Activated T-cell treated with anti-CD3 and anti-CD28 coated beads, Interleukin-2, amount 50 U/mL, for 4 hours (primary cell): ENCODE measurements around the gene AK9. TPM values are rescaled to one million over a fixed set of nuclear protein-coding genes. Genes with fewer than 3 reads are reported as not detected.
A peak's percentile ranks its signal among the peaks of the same experiment; 100 is the strongest.
"Not testable (repeated sequence)": the region's sequence is repeated elsewhere in the genome, so short reads cannot be mapped to it uniquely, and the experiment has no call there.

Experiments
- ATAC-seq, 2 donors: fragments of 200-7000 bp; cut with Tn5 transposase; one replicate each; pipeline ENCODE4 v1.10.0; 2021
- DNase-seq: peaks from one replicate; pipeline ENCODE4 v3.0.0-alpha.2; 2020
- H3K27me3 Mint-ChIP-seq: one replicate; pipeline ENCODE4 v1.8.0; 2021; ENCODE audit warnings: low read depth, mixed read lengths
- H3K36me3 Mint-ChIP-seq: one replicate; pipeline ENCODE4 v1.8.0; 2022; ENCODE audit warnings: mixed read lengths; ENCODE audit not compliant: insufficient read depth
- H3K4me1 Mint-ChIP-seq: one replicate; pipeline ENCODE4 v1.8.0; 2021; ENCODE audit warnings: low read depth, mixed read lengths
- H3K4me3 Mint-ChIP-seq: one replicate; pipeline ENCODE4 v1.8.0; 2021; ENCODE audit warnings: mild to moderate bottlenecking, moderate library complexity, mixed read lengths
- H3K9me3 Mint-ChIP-seq: one replicate; pipeline ENCODE4 v1.8.0; 2021; ENCODE audit warnings: mixed read lengths
- total RNA-seq, 3 donors: library from RNA; stranded (reverse); gene quantifications; one replicate each; pipeline ENCODE4 v1.2.1, GENCODE V29; 2021

AK9 gene
- total RNA-seq, 3 donors from 2014 or later, result 2.0 to 2.5 (median 2.1) TPM

DNA sequence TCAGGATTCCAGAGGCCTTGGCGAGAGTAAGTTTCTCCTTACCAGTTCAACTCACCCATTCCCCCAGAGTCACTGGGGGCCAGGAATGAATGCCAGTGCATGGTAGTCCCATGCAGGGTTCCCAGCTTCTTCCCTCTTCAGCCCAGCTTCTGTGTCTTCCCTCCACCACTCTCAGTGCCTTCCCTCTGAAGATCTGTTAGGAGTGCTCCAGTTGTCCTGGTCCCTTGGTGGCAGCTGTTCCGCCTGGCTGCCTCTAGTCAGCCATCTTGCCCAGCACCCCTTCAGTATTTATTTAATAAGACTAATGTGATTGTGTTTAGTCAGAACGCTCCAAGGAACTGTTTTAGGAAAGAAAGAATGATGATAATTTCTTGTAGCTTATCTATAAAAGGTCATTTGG lies 23.2 kb upstream of the AK9 start:
- DNase-seq, result no peak
- H3K27me3 Mint-ChIP-seq, result no peaks in the 10 kb centered on the region
- ATAC-seq, result no peak
- H3K4me1 Mint-ChIP-seq, result peaks cover 3% of the 10 kb centered on the region
- H3K9me3 Mint-ChIP-seq, result no peaks in the 10 kb centered on the region
- H3K4me3 Mint-ChIP-seq, result no peak overlapping the region
- H3K36me3 Mint-ChIP-seq, result peaks cover 14% of the 10 kb centered on the region

DNA sequence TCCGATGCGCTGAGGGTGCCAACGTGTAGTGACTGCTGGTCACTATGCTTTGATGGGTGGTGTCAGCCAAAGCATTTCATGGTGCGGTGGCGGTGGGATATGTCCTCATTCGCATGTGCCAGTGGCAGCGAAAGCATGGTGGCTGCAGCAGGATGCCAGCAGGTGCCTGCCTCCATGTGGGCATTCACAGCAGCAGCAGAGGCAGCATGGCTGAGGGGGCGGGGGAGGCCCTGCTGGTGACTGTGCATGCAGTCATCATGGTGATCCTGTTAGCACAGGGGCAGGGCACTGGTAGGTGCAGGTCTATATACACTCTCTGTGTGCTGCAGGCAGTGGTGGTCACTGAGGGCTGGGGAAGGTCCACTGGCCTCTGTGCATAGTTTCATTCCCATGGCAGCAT lies 22.1 kb upstream of the AK9 start:
- ATAC-seq (no peak), DNase-seq (no peak)
- H3K36me3 Mint-ChIP-seq, result peaks cover 19% of the 10 kb centered on the region
- H3K4me3 Mint-ChIP-seq, result no peak overlapping the region
- peaks cover 4% of the 10 kb centered on the region for H3K9me3 Mint-ChIP-seq
- H3K27me3 Mint-ChIP-seq, result no peaks in the 10 kb centered on the region
- H3K4me1 Mint-ChIP-seq, result peaks cover 3% of the 10 kb centered on the region

DNA sequence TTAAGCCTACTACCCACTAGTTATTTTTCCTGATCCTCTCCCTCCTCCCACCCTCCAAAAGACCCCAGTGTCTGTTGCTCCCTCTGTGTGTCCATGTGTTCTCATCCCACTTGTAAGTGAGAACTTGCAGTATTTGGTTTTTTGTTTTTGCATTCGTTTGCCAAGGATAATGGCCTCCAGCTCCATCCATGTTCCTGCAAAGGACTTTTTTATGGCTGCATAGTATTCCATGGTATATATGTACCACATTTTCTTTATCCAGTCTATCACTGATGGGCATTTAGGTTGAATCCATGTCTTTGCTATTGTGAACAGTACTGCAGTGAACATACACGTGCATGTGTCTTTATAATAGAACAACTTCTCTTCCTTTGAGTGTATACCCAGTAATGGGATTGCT lies 17.1 kb upstream of the AK9 start:
- DNase-seq, H3K27me3 Mint-ChIP-seq, ATAC-seq, H3K9me3 Mint-ChIP-seq, H3K4me3 Mint-ChIP-seq: not testable (repeated sequence)
- Mint-ChIP-seq H3K4me1 (peaks cover 18% of the 10 kb centered on the region), H3K36me3 (peaks cover 11% of the 10 kb centered on the region)

DNA sequence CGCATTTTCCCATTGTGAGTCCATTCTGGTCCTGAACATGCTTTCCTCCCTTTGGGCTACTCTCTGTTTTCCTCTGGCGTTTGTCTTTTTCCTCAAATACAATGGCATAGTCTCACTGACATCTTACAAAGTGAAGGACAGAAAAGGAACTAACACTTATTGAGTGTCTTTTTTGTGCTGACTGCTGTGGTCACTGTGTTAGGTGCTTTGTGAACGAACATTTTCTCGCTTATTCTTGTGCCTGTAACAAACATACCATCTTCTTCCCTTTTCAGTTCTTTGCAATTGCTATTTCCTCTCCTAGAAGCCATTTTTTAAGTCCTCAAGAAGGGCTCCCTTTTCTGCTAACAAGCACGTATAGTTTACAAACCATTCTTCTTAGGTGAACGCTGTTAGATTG lies 15.5 kb upstream of the AK9 start:
- ATAC-seq (no peak), DNase-seq (no peak)
- peaks cover 18% of the 10 kb centered on the region for H3K4me1 Mint-ChIP-seq
- H3K9me3 Mint-ChIP-seq, result peaks cover 4% of the 10 kb centered on the region
- H3K36me3 Mint-ChIP-seq, result peaks cover 11% of the 10 kb centered on the region
- no peak overlapping the region for H3K4me3 Mint-ChIP-seq
- no peaks in the 10 kb centered on the region for H3K27me3 Mint-ChIP-seq

DNA sequence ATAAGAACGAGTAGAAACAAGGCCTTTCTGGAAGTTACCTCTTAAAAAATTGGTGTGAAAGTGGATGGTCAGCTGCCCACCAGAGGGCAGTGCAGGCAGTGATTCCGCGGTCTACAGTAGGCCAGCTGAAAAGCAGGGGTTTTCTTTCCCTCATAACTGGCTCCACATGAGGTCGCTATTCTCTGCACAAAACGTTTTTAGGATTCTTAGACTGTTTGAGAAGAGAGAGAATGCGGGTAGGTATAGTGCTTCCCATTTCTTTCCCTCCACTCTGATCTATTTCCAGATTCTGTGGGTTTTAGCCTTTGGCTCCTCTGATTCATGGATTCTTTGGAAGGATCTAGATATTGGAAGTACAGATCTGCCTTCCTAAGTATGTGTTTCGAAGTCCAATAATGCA lies 14.3 kb upstream of the AK9 start:
- no peak overlapping the region for H3K4me3 Mint-ChIP-seq
- H3K27me3 Mint-ChIP-seq, result no peaks in the 10 kb centered on the region
- peaks cover 11% of the 10 kb centered on the region for H3K36me3 Mint-ChIP-seq
- peaks cover 4% of the 10 kb centered on the region for H3K9me3 Mint-ChIP-seq
- peaks cover 16% of the 10 kb centered on the region for H3K4me1 Mint-ChIP-seq
- peak; percentile 61 for DNase-seq
- ATAC-seq, result peak; percentile 96 to 97

DNA sequence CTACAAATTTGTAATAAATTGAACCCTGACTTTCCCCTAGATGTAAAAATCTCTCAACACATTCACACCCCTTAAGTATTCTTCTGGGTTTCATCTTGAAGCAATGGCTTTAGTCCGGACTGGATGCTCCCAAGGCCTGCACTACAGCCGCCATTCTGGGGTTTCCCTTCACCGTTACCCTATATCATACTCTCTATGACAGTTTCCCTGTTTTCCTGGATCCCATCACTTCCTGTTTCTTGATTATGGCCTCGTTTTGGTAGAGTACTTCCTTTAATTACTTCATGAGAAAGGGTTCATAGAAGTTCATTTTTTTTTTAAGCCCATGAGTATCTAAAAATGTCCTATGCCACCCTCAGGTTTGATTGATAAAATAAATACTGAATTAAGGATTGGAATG lies 11.8 kb upstream of the AK9 start:
- H3K4me1 Mint-ChIP-seq, result peaks cover 16% of the 10 kb centered on the region
- H3K27me3 Mint-ChIP-seq, result no peaks in the 10 kb centered on the region
- H3K36me3 Mint-ChIP-seq, result no peaks in the 10 kb centered on the region
- no peak for DNase-seq
- ATAC-seq, result no peak
- H3K4me3 Mint-ChIP-seq, result no peak overlapping the region
- no peaks in the 10 kb centered on the region for H3K9me3 Mint-ChIP-seq

DNA sequence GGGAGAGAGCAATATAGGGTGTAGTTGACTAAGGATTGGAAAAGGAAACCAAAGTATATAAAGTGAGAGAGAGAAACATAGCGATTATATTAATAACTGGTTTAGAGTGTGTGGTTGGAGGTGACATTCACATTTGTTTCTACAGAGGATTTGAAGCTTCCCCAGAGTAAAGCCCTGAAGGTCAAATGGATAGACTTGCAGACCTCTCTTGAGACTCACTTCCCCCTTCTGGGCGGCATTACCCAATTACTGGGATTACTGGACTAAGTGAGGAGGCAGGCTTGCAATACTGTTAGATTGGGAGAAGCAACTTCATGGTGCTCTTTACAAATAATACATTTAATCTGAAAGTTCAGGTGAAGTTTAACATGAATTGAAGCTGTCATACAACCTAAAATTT lies 10.8 kb upstream of the AK9 start:
- Mint-ChIP-seq H3K4me1 (peaks cover 15% of the 10 kb centered on the region), H3K4me3 (no peak overlapping the region), H3K9me3 (no peaks in the 10 kb centered on the region), H3K36me3 (no peaks in the 10 kb centered on the region), H3K27me3 (no peaks in the 10 kb centered on the region)
- no peak for DNase-seq
- ATAC-seq, result no peak

DNA sequence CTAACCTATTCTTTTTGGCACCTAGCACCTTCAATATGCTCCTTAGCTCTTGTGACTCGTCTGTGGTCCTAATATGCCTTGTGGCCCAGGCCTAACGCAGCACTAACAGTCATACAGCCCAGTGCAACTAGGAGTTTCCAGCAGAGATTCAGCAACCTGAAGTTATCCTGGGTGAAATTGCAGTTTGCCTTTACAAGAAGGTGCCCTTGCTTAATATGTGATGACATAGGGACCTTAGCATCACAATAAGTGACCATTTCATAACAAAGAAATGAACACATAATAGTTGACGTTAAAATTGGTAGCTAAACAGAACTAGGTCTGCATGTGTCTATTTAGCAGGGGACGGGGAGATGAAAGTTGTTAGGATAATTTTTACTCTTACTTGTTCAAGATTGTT lies 10.2 kb upstream of the AK9 start:
- H3K27me3 Mint-ChIP-seq, result no peaks in the 10 kb centered on the region
- peaks cover 9% of the 10 kb centered on the region for H3K4me1 Mint-ChIP-seq
- no peaks in the 10 kb centered on the region for H3K9me3 Mint-ChIP-seq
- peaks cover 4% of the 10 kb centered on the region for H3K36me3 Mint-ChIP-seq
- DNase-seq (no peak), ATAC-seq (no peak)
- no peak overlapping the region for H3K4me3 Mint-ChIP-seq

DNA sequence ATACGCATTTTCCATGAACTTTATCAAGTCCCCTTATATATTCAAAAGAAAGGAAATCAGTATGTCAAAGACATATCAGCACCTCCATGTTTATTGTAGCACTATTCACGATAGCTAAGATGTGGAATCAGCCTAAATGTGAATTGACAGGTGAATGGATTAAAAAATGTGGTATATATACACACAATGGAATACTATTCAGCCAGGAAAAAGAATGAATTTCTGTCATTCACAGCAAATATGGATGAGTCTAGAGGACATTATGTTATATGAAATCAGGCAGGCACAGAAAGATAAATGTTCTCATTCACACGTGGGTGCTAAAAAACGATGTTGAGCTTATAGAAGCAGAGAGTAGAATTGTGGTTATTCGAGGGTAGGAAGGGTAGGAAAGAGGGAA lies 5.4 kb upstream of the AK9 start:
- Mint-ChIP-seq H3K36me3 (peaks cover 8% of the 10 kb centered on the region), H3K4me1 (peaks cover 13% of the 10 kb centered on the region), H3K27me3 (no peaks in the 10 kb centered on the region), H3K4me3 (no peak overlapping the region), H3K9me3 (no peaks in the 10 kb centered on the region)
- ATAC-seq, result no peak
- DNase-seq, result no peak

DNA sequence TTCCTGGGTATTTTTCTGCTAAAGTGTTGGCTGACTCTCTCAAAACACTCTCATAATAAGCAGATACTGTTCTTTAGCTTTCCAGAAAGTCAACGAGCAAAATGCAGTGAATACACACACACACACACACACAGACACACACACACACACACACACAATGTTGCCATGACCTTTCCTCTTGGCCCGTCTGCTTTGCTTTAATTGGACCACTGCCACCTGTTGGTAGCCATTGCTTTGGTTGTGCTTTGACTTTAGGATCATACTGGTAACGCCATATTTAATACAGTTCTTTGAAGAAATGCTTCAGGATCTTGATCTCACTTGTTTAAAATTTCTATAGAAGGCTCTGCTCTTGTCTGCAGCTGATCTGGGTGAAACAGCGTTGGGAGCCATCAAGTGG lies 4.5 kb upstream of the AK9 start:
- no peak overlapping the region for H3K4me3 Mint-ChIP-seq
- DNase-seq, result no peak

DNA sequence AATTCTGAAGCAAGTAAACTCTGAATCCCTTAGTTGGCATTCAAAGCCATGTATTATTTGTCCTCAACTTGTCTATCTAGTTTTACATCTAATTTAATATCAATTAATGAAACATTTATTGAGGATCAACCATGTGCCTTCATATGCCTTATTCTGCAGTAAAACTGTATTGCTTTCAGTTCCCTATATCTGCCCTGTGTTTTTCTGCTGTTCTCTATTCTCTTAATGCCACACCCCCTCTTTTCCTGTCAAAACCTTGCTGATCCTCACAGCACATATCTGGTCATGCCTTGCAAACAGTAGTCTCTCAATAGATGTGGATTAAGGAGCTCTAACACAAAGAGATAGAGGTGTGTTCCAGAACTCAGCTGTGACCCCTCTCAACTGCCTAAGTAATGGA lies 2.1 kb upstream of the AK9 start:
- H3K27me3 Mint-ChIP-seq, result no peaks in the 10 kb centered on the region
- peaks cover 24% of the 10 kb centered on the region for H3K4me1 Mint-ChIP-seq
- no peaks in the 10 kb centered on the region for H3K9me3 Mint-ChIP-seq
- DNase-seq (no peak), ATAC-seq (no peak)
- H3K36me3 Mint-ChIP-seq, result peaks cover 8% of the 10 kb centered on the region
- H3K4me3 Mint-ChIP-seq, result no peak overlapping the region

More for the DNA sequence above, 4.5 kb upstream of the AK9 start:
- ATAC-seq, result no peak
- H3K4me1 Mint-ChIP-seq, result peaks cover 14% of the 10 kb centered on the region
- H3K9me3 Mint-ChIP-seq, result no peaks in the 10 kb centered on the region
- H3K36me3 Mint-ChIP-seq, result peaks cover 8% of the 10 kb centered on the region
- H3K27me3 Mint-ChIP-seq, result no peaks in the 10 kb centered on the region

DNA sequence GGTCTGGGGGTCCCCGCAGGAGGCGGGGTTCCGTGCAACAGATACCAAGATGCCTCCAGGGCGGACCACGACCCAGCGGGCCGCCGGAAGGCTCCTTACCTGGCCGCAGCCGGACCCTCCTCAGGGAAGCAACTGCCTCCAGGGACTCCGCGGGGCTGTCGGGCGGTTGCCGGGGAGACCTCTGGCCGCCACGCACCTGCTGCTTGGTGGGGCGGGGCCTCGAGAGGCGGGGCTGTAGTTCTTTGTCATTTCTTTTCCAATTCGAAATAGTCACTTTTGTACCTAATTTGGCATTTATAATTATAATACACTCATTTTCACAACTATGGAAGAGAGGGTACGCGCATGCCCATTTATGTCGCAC lies 647 bp downstream of the AK9 start:
- ATAC-seq (peak; percentile 28 to 47), DNase-seq (peak; percentile 56)
- peaks cover 34% of the 10 kb centered on the region for H3K4me1 Mint-ChIP-seq
- H3K36me3 Mint-ChIP-seq, result no peaks in the 10 kb centered on the region
- H3K9me3 Mint-ChIP-seq, result no peaks in the 10 kb centered on the region
- H3K27me3 Mint-ChIP-seq, result no peaks in the 10 kb centered on the region
- H3K4me3 Mint-ChIP-seq, result peak overlapping the region; percentile 94

DNA sequence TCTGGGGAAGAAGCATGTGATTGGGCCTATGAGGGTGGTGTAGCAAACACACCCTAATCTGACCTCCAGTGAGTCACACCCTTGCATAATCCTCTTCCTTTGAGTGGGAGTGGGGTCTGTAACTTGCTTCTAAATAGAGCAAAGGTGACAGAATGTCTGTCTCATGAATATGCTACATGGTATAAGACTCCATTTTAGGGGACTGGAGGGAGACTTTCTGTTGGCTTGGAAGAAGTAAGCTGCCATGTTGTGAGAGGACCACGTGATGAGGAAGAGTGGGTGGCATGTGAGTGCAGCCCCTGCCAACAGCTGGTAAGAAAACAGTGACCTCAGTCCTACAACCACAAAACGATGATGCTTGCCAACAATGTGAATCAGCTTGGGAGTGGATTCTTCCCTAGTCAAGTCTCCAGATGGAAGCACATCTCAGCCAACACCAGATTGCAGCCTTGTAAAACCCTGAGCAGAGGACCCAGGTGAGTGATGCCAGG lies 3.7 kb downstream of the AK9 start:
- no peaks in the 10 kb centered on the region for H3K9me3 Mint-ChIP-seq
- no peak overlapping the region for H3K4me3 Mint-ChIP-seq
- DNase-seq (no peak), ATAC-seq (peak in 1 of 2 donors; percentile 13)
- no peaks in the 10 kb centered on the region for H3K27me3 Mint-ChIP-seq
- H3K4me1 Mint-ChIP-seq, result peaks cover 29% of the 10 kb centered on the region
- no peaks in the 10 kb centered on the region for H3K36me3 Mint-ChIP-seq

DNA sequence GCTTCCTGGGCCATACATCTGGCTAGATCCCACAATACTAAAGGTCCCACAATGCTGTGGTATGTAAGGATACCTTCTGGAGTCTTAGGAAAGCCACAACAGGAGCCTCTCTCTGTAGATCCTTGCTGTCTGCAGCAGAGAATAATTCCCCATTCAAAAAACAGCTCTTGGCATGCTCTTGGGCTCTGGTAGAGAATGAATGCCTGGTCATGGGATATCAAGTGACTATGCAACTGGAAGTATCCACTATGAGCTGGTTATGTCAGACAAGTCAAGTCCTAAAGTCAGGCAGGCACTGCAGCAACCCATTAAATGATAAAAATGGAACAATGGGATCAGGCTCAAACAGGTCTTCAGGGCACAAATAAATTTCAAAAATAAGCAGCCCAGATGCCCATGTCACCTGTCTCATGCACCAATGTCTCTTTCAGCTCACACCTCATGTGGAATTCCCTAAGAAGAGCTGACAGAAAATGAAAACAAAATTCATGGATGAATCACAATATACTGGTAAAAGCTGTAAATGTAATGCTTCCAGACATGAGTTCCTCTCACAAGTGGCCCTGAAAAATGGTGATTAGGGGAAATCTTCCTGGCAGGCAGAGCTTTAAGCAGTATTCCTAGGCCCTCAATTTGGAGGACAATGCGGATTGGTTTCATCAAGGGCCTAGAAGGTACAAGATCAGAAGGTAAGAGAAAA lies 4.3 kb downstream of the AK9 start:
- no peak for ATAC-seq
- no peak for DNase-seq
- H3K36me3 Mint-ChIP-seq, result no peaks in the 10 kb centered on the region
- no peak overlapping the region for H3K4me3 Mint-ChIP-seq
- no peaks in the 10 kb centered on the region for H3K27me3 Mint-ChIP-seq
- no peaks in the 10 kb centered on the region for H3K9me3 Mint-ChIP-seq
- H3K4me1 Mint-ChIP-seq, result peaks cover 25% of the 10 kb centered on the region

DNA sequence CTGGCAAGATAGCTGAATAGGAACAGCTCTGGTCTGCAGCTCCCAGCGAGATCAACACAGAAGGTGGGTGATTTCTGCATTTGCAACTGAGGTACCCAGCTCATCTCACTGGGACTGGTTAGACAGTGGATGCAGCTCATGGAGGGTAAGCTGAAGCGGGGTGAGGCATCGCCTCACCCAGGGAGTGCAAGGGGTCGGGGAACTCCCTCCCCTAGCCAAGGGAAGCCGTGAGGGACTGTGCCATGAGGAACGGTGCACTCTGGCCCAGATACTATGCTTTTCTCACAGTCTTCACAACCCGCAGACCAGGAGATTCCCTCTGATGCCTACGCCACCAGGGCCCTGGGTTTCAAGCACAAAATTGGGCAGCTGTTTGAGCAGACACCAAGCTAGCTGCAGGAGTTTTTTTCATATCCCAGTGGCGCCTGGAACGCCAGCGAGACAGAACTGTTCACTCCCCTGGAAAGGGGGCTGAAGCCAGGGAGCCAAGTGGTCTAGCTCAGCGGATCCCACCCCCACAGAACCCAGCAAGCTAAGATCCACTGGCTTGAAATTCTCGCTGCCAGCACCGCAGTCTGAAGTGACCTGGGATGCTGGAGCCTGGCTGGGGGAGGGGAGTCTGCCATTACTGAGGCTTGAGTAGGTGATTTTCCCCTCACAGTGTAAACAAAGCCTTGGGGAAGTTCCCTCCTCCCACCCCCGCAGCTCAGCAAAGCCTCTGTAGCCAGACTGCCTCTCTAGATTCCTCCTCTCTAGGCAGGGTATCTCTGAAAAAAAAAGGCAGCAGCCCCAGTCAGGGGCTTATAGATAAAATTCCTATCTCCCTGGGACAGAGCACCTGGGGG lies 12.1 kb downstream of the AK9 start:
- DNase-seq (peak; percentile 5), ATAC-seq (peak; percentile 43 to 78)
- not testable (repeated sequence) for H3K36me3 Mint-ChIP-seq, H3K27me3 Mint-ChIP-seq, H3K4me3 Mint-ChIP-seq, H3K4me1 Mint-ChIP-seq, H3K9me3 Mint-ChIP-seq
